C4-2B (cell line): ENCODE data around the gene PDXDC1.
"Not testable (repeated sequence)": the region's sequence is repeated elsewhere in the genome, so short reads cannot be mapped to it uniquely, and the experiment has no call there.

Experiments used
- CTCF ChIP-seq: fragments of 450-650 bp; conservative IDR thresholded peaks from 2 replicates; pipeline ENCODE4 v1.5.1; 2017; ENCODE audit warnings: mild to moderate bottlenecking
- ZFX ChIP-seq: fragments of 450-650 bp; IDR thresholded peaks from 2 replicates; pipeline ENCODE4 v1.6.1; 2017

GRCh38 chr16:15016951-15017580 is 42.2 kb downstream of the PDXDC1 start:
- TF ChIP-seq CTCF, ZFX: not testable (repeated sequence)
